ENCODE results near the gene DPF3.
A peak's percentile ranks its signal among the peaks of the same experiment; 100 is the strongest.

DPF3 gene

DNA sequence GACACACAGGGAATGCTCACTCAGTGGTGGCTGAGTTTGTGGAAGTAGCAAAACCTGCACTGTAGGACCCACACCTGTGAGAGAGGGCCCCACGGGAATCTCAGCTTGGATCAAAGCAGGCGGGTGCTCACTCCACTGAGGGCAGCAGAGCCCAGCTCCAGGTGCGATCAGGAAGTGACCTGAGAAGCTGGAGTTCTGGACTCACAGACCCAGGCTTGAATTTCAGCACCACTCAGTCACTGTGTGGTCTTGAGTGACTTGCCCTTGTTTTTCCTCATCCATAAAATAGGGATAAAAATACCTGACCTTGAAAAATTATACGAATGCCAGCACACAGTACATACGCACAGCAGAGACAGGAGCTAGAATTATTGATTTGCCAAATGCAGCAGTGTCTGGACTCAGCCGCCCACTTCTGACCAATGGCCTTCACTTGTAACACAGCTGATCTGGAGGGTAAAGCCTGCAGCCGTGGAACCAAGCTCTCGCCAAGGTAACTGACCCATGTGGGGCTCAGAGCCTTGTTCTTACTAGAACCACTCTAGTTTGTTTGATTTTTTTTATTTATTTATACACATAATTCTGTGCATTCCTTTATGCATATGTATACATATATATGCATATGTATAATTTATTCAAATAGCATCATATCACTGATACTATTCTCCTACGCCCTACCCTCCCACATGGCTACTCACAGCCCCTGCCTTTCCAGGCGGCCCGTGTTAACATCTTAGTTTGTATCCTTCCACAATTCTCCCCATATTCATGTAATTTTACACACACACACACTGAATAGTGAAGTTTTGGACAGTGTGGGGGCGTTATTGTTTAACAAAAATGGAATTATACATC is 53.9 kb downstream of the DPF3 start:
- no peak for DNase-seq (ENCODE audit: low spot score)

DNA sequence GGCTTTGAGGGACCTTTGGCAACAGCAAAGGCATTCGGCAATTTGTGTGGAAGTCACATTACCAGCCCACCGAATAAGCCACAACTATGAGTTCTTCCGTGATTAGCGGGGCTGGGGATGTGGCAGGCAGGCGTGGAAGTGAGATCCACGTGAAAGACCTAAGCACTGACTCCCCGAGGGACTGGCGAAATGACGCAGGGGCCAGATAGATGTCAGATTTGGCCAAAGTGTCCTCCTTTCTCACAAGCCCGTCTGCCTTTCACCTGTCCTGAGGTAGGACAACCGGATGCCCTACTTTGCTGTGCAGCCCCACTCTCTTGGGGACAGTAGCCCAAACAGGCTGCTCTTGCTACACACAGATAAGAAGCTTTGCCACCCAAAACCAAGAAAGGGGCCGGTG is 54.5 kb downstream of the DPF3 start:
- DNase-seq (ENCODE audit: low spot score) = no peak

DNA sequence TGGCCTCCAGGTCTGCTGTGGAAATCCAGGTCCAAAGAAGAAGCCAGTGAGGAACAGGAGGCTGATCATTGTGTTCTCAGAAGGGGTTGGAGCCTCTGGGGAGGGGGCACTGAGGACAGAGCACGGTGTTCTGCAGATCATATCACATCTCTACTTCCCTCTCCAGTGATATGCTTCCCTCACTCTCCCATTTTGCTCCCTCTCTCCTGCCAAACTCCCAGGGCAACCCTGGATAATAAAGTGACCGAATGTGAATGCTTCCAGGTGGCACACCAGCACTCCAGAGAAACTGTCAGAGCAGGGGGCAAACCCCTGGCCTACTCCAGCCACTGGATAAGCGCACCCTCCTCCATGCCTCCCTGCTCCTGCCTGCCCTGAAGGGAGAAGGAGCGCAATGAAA is 57.8 kb downstream of the DPF3 start:
- no peak for DNase-seq (ENCODE audit: low spot score)

GRCh38 chr14:72833174-72833573 is 60.7 kb downstream of the DPF3 start:
- DNase-seq (ENCODE audit: low spot score) = no peak

DNA sequence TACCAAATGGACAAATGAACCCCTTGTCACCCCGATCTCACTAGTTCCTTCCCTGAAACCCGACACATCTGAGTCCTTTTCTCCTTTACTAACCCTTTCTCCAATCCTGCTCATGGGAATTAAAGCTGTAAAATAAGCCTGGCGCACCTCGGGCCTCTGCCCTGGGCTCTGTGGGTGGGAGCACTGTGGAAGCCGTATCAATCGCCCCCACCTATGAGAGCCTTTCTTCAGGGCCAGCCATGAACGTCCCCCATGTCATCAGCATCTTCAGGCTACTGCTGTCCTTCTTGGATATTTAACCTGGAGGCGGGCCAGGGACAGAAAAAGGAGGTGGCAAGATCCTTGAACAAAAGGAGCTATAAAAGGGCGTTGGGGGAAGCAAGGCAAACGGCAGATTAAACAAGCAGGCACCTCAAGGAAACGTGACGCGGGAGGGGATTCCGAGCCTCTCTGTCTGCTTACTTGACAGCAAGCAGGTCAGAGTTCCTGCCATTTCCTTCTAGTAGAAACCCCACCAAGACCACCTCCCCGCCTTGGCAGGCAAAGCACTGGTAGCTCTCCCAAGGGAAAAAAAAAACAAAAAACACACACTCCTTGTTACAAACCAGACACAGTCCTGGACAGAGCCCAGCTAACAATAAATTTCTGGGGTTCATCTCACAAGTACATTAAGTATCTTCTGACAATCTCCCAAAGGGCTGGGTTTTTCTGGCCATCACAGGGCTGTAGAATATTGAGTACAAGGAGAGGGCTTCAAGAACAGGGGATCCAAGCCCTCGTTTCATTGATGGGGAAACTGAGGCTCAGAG is 62.9 kb downstream of the DPF3 start:
- DNase-seq (ENCODE audit: low spot score) = no peak

- DNase-seq (ENCODE audit: low spot score) = no peak
These were observed 63.5 kb downstream of the DPF3 start for GRCh38 chr14:72830356-72830755.

DNA sequence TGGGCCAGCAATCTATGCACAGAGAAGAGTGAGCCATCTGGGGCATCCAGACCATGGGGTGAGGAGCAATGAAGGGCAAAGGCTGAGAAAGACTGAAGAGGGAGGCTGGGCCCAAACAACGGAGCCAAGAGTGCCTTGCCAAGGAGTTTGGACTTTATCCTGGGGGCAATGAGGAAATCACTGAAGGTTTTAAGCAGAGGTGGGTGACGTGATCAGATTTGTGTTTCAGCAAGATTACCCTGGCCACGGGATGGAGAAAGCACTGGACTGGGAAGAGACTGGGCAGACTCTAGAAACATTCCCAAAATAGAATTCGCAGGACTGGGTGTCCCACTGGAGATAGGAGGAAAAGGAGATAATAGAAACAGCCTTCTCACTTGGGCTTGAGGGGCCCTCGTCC is 65.3 kb downstream of the DPF3 start:
- DNase-seq (ENCODE audit: low spot score) = no peak

DNA sequence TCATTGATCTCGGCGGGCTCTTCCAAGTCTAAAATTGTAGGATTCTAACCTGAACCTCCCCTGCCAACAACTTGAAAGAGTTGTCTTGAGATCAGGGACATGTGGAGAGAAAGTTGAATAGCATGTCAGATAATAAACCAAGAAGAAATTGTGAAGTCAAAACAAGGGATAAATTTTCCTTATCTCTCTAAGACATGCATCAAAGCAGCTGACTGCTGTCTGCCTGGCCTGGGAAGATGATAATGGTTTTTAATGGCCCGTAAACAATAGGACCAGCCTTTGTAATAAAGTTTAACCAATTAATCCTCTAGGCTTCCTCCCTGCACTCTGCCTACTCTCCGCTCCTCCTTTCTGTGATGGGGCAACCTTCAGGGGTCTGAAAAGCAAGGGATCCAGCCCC is 67.9 kb downstream of the DPF3 start:
- DNase-seq (ENCODE audit: low spot score) = no peak

DNA sequence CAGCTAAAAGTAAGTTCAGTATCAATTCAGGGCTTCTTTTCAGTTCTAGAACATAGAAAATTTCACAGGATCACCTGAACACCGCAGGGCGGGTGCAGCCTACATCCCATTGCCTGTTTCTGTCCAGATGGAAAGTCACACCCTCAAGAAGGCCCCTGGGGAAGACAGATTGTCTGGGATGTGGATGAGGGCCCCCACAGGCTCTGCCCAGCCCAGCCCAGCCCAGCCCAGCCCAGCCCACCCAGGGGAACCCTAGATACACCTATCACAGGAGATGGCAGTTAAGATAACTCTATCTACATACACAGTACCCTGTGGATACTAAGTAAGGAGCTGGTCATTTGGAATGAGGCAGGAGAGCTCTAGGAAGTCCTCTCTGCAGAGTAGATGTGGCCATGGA is 68.4 kb downstream of the DPF3 start:
- no peak for DNase-seq (ENCODE audit: low spot score)

- DNase-seq (ENCODE audit: low spot score) = no peak
These were observed 69.8 kb downstream of the DPF3 start for GRCh38 chr14:72824051-72824450.

- DNase-seq (ENCODE audit: low spot score) = no peak
These were observed 70.8 kb downstream of the DPF3 start for GRCh38 chr14:72822946-72823611.

GRCh38 chr14:72818998-72819397 is 74.9 kb downstream of the DPF3 start:
- no peak for DNase-seq (ENCODE audit: low spot score)

DNA sequence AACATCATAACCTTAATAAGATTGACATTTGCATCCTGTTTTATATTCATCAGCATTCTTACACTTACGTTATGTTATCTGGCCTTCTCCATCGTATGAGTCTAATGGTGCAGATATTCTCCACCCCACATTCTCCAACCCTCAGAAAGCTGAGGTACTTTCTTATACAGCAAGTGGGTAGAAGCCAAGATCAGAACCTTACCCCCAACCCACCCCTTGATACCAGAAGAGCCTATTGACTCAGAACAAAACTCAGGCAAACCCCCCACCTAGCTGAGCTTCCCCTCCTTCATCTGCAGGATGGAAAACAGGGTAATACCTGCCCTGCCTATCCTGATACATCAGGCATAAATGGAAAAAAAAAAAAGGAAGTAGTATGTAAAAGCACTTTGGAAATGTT is 77.6 kb downstream of the DPF3 start:
- DNase-seq (ENCODE audit: low spot score) = no peak

DNA sequence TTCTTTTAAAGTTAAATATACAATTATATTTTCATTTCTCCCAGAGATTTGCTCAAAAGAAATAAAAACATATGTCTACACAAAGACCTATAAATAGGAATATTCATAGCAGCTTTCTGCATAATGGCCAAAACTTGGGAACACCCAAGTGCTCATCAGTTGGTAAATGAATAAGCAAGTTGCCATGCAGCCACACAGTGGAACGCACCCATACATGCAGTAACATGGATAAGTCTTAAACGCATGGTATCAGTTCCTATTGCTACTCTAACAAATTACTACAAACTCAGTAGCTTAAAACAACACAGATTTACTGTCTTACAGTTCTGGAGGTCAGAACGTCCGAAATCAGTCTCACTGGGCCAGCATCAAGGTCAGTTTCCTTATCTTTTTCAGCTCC is 78.5 kb downstream of the DPF3 start:
- DNase-seq (ENCODE audit: low spot score) = no peak

DNA sequence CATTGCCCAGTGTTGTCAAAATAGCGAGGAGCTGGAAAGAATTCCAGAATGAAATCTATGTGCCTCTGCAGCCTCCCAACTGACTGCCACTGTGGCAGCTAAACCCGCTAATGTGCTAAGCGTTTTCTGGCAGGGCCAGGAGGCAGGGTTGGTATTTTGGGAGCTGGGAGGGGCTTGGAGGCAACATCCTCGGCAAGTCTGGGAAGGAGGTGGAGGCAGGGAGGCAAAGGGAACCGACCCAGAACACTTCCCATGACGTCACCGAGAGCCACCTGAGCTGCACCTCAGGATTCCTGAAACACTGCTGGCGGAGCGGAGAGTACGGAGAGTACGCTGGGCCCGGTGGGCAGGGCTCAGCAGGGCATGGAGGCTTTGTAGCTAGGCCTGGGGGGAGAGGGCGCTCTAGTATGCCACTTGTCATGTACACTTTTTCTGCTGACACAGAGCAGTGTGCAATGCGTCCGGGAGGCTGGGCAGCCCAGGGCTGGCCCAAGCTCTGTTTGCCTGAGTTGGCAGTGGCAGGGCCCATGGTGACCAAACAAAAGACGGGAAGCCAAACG is 81.5 kb downstream of the DPF3 start:
- no peak for DNase-seq (ENCODE audit: low spot score)

DNA sequence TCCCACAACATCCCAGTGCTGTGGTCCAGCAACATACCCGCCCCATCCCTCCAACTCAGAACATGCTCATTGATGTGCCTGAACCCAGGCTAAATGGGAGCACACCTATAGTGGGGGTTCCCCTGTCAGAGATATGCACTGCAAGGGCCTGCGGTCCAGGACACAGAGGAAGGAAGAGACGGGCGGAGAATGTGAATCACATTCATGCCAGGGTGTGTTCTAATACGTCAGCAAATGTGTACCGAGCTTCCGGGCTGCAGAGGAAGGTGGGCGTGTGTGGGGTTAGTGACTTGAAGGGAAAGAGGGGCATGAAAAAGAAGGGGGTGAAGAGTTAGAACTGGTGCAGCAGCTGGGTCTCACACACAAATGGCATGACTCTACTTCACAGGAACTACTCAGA is 83.7 kb downstream of the DPF3 start:
- DNase-seq (ENCODE audit: low spot score) = no peak

DNA sequence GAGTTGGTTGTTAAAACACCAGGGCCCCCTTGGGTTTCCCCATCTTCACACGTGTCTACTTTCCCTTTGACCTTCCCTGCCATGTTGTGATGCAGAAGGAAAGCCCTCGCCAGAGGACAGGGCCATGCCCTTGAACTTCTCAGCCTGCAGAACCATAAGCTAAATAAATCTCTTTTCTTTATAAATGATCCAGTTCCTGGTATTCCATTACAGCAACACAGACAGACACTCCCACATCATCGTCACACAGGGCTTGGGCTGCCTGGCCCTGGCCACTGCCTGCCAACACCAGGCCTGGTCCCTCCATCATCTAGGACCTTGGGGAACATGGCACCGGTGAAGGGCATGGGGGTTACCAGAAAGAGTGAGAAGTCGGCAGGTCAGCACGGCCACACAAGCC is 84.8 kb downstream of the DPF3 start:
- no peak for DNase-seq (ENCODE audit: low spot score)

DNA sequence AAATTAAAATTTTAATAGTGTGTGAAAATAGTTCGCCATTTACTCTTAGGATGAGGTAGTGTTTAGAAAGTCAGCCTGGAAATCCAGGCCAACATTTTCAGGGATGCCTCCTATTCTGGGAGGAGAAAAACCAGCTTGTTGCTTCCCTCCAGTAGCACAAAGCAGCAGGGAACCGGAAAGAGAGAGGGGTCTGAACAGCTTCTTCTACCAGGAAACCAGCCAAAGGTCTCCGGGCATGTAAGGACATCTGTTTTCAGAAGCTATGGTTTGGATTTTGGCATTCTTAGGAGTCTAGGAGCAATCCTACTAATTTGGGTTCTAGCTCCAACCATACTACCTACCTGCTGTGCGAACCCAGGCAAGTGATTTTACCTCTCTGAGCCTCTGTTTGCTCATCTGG is 85.3 kb downstream of the DPF3 start:
- no peak for DNase-seq (ENCODE audit: low spot score)

DNA sequence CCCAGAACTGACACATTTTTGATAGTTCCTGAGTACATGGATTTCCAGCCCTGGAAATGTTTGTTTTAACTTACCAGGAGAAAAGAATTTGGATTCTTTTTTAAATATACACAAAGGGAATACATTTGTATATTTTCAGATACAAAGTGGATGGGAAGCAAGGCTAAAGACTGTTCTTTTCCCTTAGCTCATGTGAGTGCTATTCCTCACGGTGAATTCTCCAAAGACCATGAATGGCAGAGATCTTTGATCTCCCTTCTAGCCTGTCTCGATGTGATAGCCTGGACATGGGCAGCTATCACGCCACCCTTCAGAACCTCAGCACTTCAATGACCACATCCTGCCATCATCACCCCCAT is 91.3 kb downstream of the DPF3 start:
- DNase-seq (ENCODE audit: low spot score) = no peak

GRCh38 chr14:72801836-72802587 is 91.9 kb downstream of the DPF3 start:
- DNase-seq (ENCODE audit: low spot score) = no peak

DNA sequence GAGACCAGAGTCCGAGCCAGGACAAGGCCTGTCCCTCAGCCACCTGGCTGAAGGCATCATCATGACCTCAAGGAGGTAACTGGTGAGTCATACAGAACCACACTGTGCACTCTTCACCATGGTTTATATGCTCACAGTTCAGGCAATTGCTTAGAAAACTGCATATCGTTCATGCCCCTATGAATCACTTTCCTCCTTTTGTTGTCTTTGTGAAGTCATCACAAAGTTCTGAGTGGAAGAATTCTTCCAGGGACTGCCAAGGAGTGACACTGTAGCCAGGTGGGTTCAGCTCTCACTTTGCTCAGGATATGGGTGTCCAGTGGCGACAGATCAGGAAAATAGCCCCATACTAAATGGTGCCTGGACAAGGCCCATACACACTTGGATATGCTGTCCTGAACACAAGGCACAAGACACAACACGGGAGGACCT is 92.5 kb downstream of the DPF3 start:
- peak; percentile 71 for DNase-seq (ENCODE audit: low spot score)

- DNase-seq (ENCODE audit: low spot score) = no peak
These were observed 93.0 kb downstream of the DPF3 start for GRCh38 chr14:72800848-72801370.
